Measurements from ENCODE around the gene RGS11. TPM values are rescaled to one million over a fixed set of nuclear protein-coding genes. Genes with fewer than 3 reads are reported as not detected.

Gene RGS11
- total RNA-seq, 1 experiment from 2014 or later = 2.9 TPM

DNA sequence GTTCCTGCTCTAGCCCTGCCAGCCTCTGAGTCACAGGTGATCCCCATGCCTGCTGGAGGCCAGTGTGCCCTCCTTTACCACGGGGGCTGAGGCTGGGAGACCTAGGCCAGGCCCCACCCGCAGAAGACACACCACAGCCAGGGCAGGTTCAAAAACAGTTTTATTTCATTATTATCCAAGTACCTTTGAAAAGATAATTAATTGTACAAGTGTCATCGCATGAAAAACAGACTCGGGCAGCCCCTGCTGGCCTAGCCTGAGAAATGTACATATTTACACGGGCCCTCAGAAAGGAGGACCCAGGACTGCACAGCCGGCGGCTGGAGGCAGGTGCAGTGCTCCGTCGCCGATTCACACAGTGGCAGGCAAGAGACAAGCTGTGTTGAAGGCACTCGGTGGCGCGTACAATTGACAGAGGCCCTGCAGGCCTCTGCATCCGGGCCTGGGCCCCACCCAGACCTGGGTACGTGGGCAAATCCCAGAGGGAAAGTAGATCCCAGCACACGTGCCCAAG, 11.6 kb upstream of the RGS11 start:
- Histone ChIP-seq H4K91ac (ENCODE audit: insufficient read length, low read depth, low read length) (no peak overlapping the region), H3K4me1 (ENCODE audit: insufficient read depth, low read length) (no peaks in the 10 kb centered on the region), H4K5ac (ENCODE audit: insufficient read length, low read depth, low read length) (no peak overlapping the region), H3K4ac (ENCODE audit: low read depth, low read length) (no peak overlapping the region), H3K79me1 (ENCODE audit: insufficient read depth, low read depth, low read length, poor library complexity, severe bottlenecking) (no peaks in the 10 kb centered on the region), H3K23me2 (ENCODE audit: insufficient read length, low read depth, low read length, poor library complexity, severe bottlenecking) (no peaks in the 10 kb centered on the region), H3K14ac (ENCODE audit: insufficient read depth, low read length) (no peak overlapping the region), H2BK20ac (ENCODE audit: low read depth, low read length, poor library complexity, severe bottlenecking) (no peak overlapping the region), H3K9ac (ENCODE audit: extremely low read depth, insufficient read length, low read length) (no peak overlapping the region), H3K23ac (ENCODE audit: insufficient read length, low read depth, low read length) (no peak overlapping the region), H3K9me3 (ENCODE audit: control insufficient read depth, low read depth, low read length) (no peaks in the 10 kb centered on the region), H3K4me2 (ENCODE audit: insufficient read depth, insufficient read length, low read length) (no peak overlapping the region), H4K20me1 (ENCODE audit: control insufficient read depth, insufficient read depth, insufficient read length) (no peaks in the 10 kb centered on the region), H3K56ac (ENCODE audit: insufficient read length, low read depth, low read length) (no peak overlapping the region), H2BK120ac (ENCODE audit: low read depth, low read length, poor library complexity, severe bottlenecking) (no peak overlapping the region), H3K79me2 (ENCODE audit: insufficient read depth, low read length) (no peaks in the 10 kb centered on the region), H2AK5ac (ENCODE audit: insufficient read length, low read length) (no peak overlapping the region), H3K27ac (ENCODE audit: insufficient read length, low read depth, low read length) (no peak overlapping the region), H2BK12ac (ENCODE audit: insufficient read length, low read depth, low read length) (no peak overlapping the region), H3K18ac (ENCODE audit: insufficient read length, low read depth, low read length) (no peak overlapping the region), H4K8ac (replicated peaks; ENCODE audit: insufficient read length, low read depth, low read length) (no peak overlapping the region), H2BK5ac (ENCODE audit: insufficient read length, low read length) (no peak overlapping the region), H3K27me3 (ENCODE audit: insufficient read depth, low read length) (no peaks in the 10 kb centered on the region), H2AFZ (ENCODE audit: low read length) (no peak overlapping the region), H3T11ph (ENCODE audit: low read length) (no peak overlapping the region), H2BK15ac (ENCODE audit: low read depth, low read length) (no peak overlapping the region)
- Mint-ChIP-seq H3K27me3 (ENCODE audit: low read depth) (peaks cover 4% of the 10 kb centered on the region; the same call in 1 of the 2 replicates), H3K36me3 (ENCODE audit: insufficient read depth in 1 of 3, low read depth in 3 of 3) (peaks cover 18 to 39% (median 37%) of the 10 kb centered on the region in 3 experiments), H3K9me3 (peaks cover 8 to 12% of the 10 kb centered on the region in 2 experiments), H3K4me1 (no peaks in the 10 kb centered on the region), H3K4me3 (no peak overlapping the region; a peak in 1 of 5 replicates), H3K27ac (no peak overlapping the region)
- DNase-seq = no peak
- TF ChIP-seq, protein P1, sequence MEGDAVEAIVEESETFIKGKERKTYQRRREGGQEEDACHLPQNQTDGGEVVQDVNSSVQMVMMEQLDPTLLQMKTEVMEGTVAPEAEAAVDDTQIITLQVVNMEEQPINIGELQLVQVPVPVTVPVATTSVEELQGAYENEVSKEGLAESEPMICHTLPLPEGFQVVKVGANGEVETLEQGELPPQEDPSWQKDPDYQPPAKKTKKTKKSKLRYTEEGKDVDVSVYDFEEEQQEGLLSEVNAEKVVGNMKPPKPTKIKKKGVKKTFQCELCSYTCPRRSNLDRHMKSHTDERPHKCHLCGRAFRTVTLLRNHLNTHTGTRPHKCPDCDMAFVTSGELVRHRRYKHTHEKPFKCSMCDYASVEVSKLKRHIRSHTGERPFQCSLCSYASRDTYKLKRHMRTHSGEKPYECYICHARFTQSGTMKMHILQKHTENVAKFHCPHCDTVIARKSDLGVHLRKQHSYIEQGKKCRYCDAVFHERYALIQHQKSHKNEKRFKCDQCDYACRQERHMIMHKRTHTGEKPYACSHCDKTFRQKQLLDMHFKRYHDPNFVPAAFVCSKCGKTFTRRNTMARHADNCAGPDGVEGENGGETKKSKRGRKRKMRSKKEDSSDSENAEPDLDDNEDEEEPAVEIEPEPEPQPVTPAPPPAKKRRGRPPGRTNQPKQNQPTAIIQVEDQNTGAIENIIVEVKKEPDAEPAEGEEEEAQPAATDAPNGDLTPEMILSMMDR (conservative IDR thresholded peaks at IDR 0.05) = no peak
- WGBS (ENCODE audit: extremely low coverage, insufficient read length, low lambda C conversion rate) = no CpG with 5 or more reads among the region's 16 CpGs
